B cell (primary cell): ENCODE results near the gene AP5M1. TPM values are rescaled to one million over a fixed set of nuclear protein-coding genes. Genes with fewer than 3 reads are reported as not detected.

Source experiments
- ATAC-seq: fragments of 200-7000 bp; cut with Tn5 transposase; one replicate; pipeline ENCODE4 v1.10.0; 2021; ENCODE audit warnings: low read depth, mild to moderate bottlenecking, moderate number of reproducible peaks, moderate library complexity
- CTCF ChIA-PET: fragments of 350-600 bp; sonication (Branson Sonifier 250); formaldehyde crosslinking; loops from one replicate; lab custom pipeline; 2021; ENCODE audit warnings: antibody characterized with exemption, inconsistent platforms; lab: Charles Lee
- POLR2A ChIA-PET: fragments of 350-600 bp; sonication (Branson Sonifier 250); formaldehyde crosslinking; loops from one replicate; lab custom pipeline; 2021; ENCODE audit warnings: antibody characterized with exemption; lab: Charles Lee
- DNase-seq: peaks from one replicate; pipeline ENCODE4 v3.0.0; 2013
- H2AFZ ChIP-seq: 2 replicates; pipeline ENCODE4 v1.6.1; 2012; ENCODE audit warnings: mild to moderate bottlenecking, low read depth, low read length; ENCODE audit not compliant: insufficient read depth, poor library complexity, severe bottlenecking
- H3K27ac ChIP-seq, 2 donors: 1 replicate in 1 of 2; 2 replicates in 1 of 2; pipeline ENCODE4 v1.5.1; 2012 to 2013; ENCODE audit warnings: low read length in 2 of 2, mild to moderate bottlenecking in 2 of 2, moderate library complexity in 1 of 2
- H3K27me3 ChIP-seq, 4 experiments: fragments of 200-600 bp in 1 of 4; sonication (generic) in 1 of 4; replicated peaks in 1 of 4; 1 replicate in 2 of 4; 2 replicates in 2 of 4; pipeline versions ENCODE4 v1.6.1 to v1.7.0; 2013 to 2016; ENCODE audit warnings: low read length in 3 of 4, mild to moderate bottlenecking in 2 of 4, mixed read lengths in 1 of 4, moderate library complexity in 1 of 4; ENCODE audit not compliant: insufficient read depth in 4 of 4, control insufficient read depth in 3 of 4; ENCODE audit errors: control extremely low read depth in 1 of 4
- H3K36me3 ChIP-seq, 2 experiments: replicated peaks in 1 of 2; 1 replicate in 1 of 2; 2 replicates in 1 of 2; pipeline versions ENCODE4 v1.6.1 to v1.7.1; 2013; ENCODE audit warnings: low read length in 1 of 2; ENCODE audit not compliant: insufficient read depth in 2 of 2, control insufficient read depth in 1 of 2; ENCODE audit errors: control extremely low read depth in 1 of 2, extremely low read depth in 1 of 2
- H3K4me1 ChIP-seq, 2 donors: fragments of 200-600 bp in 1 of 2; sonication (generic) in 1 of 2; 1 replicate in 1 of 2; 2 replicates in 1 of 2; pipeline versions ENCODE4 v1.5.1 to v1.6.1; 2013 to 2017; ENCODE audit warnings: low read length in 2 of 2; ENCODE audit not compliant: control insufficient read depth in 2 of 2, insufficient read depth in 2 of 2
- H3K4me2 ChIP-seq: replicated peaks from 2 replicates; pipeline ENCODE3; 2012; ENCODE audit warnings: mild to moderate bottlenecking, low read depth, low read length; ENCODE audit not compliant: poor library complexity, severe bottlenecking
- H3K4me3 ChIP-seq, 5 experiments: fragments of 200-600 bp in 1 of 5; sonication (generic) in 1 of 5; 1 replicate in 3 of 5; 2 replicates in 2 of 5; pipeline versions ENCODE4 v1.5.1 to v1.7.0; 2011 to 2016; ENCODE audit warnings: low read length in 4 of 5, mild to moderate bottlenecking in 4 of 5, low read depth in 2 of 5, control low read depth in 1 of 5, moderate library complexity in 1 of 5; ENCODE audit not compliant: insufficient read depth in 1 of 5; ENCODE audit errors: control extremely low read depth in 1 of 5, extremely low read depth in 1 of 5
- H3K79me2 ChIP-seq: fragments of 200-600 bp; sonication (generic); one replicate; pipeline ENCODE4 v1.6.0; 2016; ENCODE audit warnings: low read length; ENCODE audit not compliant: control insufficient read depth, insufficient read depth
- H3K9ac ChIP-seq: fragments of 200-600 bp; sonication (generic); 2 replicates; pipeline ENCODE4 v1.6.1; 2017; ENCODE audit warnings: mild to moderate bottlenecking, low read length, moderate library complexity
- H3K9me3 ChIP-seq, 3 donors: one replicate each; pipeline versions ENCODE4 v1.6.1 to v1.7.1; 2013; ENCODE audit warnings: low read length in 2 of 3; ENCODE audit not compliant: control insufficient read depth in 2 of 3, insufficient read depth in 1 of 3; ENCODE audit errors: control extremely low read depth in 1 of 3
- H4K20me1 ChIP-seq: 2 replicates; pipeline ENCODE4 v1.6.0; 2012; ENCODE audit warnings: mild to moderate bottlenecking, low read length; ENCODE audit not compliant: insufficient read depth, control insufficient read depth, poor library complexity, severe bottlenecking
- H3K27ac Mint-ChIP-seq: one replicate; pipeline ENCODE4 v1.8.0; 2021; ENCODE audit warnings: mixed read lengths
- H3K27me3 Mint-ChIP-seq: one replicate; pipeline ENCODE4 v1.8.0; 2021; ENCODE audit warnings: mixed read lengths
- H3K4me1 Mint-ChIP-seq: one replicate; pipeline ENCODE4 v1.8.0; 2021; ENCODE audit warnings: mixed read lengths
- H3K4me3 Mint-ChIP-seq: one replicate; pipeline ENCODE4 v1.8.0; 2021; ENCODE audit warnings: mixed read lengths
- H3K9me3 Mint-ChIP-seq: one replicate; pipeline ENCODE4 v1.8.0; 2022; ENCODE audit warnings: mixed read lengths; ENCODE audit not compliant: insufficient read depth
- EZH2 ChIP-seq: IDR thresholded peaks from 2 replicates; pipeline ENCODE4 v1.6.1; 2012; ENCODE audit warnings: borderline replicate concordance, low read depth, mild to moderate bottlenecking, moderate library complexity, low read length; ENCODE audit not compliant: insufficient read depth, poor library complexity, severe bottlenecking
- WGBS: methylation state at CpG from one replicate; pipeline ENCODE4 v1.1.5; 2013; ENCODE audit warnings: missing lambda C conversion rate; ENCODE audit not compliant: insufficient coverage; 5-methylcytosine and 5-hydroxymethylcytosine counted together
- intact Hi-C: fragments of 100-400 bp; cut with micrococcal nuclease; formaldehyde crosslinking; loops from one replicate; pipeline ENCODE4 v1.10.0; 2022
- polyA plus RNA-seq: library from polyadenylated mRNA; depleted of rRNA; stranded (reverse); fragments of >200 nt; gene quantifications from 2 replicates; pipeline ENCODE4 v1.2.3, GENCODE V29; 2012
- total RNA-seq, 2 donors: library from RNA; stranded (reverse); fragments of 120-200 nt in 1 of 2; gene quantifications; 1 replicate in 1 of 2; 2 replicates in 1 of 2; pipeline versions ENCODE4 v1.2.3 to v1.2.4, GENCODE V29; 2013 to 2022
- TF ChIP-seq, protein P1 (sequence below): fragments of 200-600 bp; IDR thresholded peaks from one replicate; pipeline ENCODE4 v1.8.0; 2022; ENCODE audit warnings: antibody characterized with exemption, mild to moderate bottlenecking

The AP5M1 gene
- total and polyA plus RNA-seq, 2 donors (not counting 1 experiment from before 2014, with no cell fraction given) = 14.5 to 53.6 TPM

GRCh38 chr14:57287745-57288144 is 19.0 kb downstream of the AP5M1 start:
- no peaks in the 10 kb centered on the region for H4K20me1 ChIP-seq
- H3K36me3 ChIP-seq = peaks cover 14 to 51% of the 10 kb centered on the region in 2 experiments
- TF ChIP-seq, protein P1, sequence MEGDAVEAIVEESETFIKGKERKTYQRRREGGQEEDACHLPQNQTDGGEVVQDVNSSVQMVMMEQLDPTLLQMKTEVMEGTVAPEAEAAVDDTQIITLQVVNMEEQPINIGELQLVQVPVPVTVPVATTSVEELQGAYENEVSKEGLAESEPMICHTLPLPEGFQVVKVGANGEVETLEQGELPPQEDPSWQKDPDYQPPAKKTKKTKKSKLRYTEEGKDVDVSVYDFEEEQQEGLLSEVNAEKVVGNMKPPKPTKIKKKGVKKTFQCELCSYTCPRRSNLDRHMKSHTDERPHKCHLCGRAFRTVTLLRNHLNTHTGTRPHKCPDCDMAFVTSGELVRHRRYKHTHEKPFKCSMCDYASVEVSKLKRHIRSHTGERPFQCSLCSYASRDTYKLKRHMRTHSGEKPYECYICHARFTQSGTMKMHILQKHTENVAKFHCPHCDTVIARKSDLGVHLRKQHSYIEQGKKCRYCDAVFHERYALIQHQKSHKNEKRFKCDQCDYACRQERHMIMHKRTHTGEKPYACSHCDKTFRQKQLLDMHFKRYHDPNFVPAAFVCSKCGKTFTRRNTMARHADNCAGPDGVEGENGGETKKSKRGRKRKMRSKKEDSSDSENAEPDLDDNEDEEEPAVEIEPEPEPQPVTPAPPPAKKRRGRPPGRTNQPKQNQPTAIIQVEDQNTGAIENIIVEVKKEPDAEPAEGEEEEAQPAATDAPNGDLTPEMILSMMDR = no peak
- no peak for TF ChIP-seq EZH2
- CTCF ChIA-PET = no interaction called here
- POLR2A ChIA-PET = no interaction called here
- no peak overlapping the region for H3K27ac ChIP-seq
- WGBS = 100% methylated on average over 1 of the region's 2 CpGs
- H3K4me2 ChIP-seq = no peak overlapping the region
- no peak overlapping the region for H3K4me3 ChIP-seq
- H3K9ac ChIP-seq = no peak overlapping the region
- intact Hi-C loops = no loop called here
- H3K9me3 ChIP-seq = no peaks in the 10 kb centered on the region
- Mint-ChIP-seq H3K27me3 (no peaks in the 10 kb centered on the region), H3K27ac (no peak overlapping the region), H3K4me3 (no peak overlapping the region), H3K4me1 (no peaks in the 10 kb centered on the region), H3K9me3 (no peaks in the 10 kb centered on the region)
- H3K4me1 ChIP-seq = no peaks in the 10 kb centered on the region
- H3K27me3 ChIP-seq = no peaks in the 10 kb centered on the region
- no peak overlapping the region for H2AFZ ChIP-seq
- no peak for DNase-seq
- ATAC-seq = no peak
- no peaks in the 10 kb centered on the region for H3K79me2 ChIP-seq

- Histone ChIP-seq H3K4me3 (no peak overlapping the region), H3K9ac (no peak overlapping the region), H3K27me3 (no peaks in the 10 kb centered on the region), H3K36me3 (peaks cover 12 to 34% of the 10 kb centered on the region in 2 experiments), H2AFZ (no peak overlapping the region), H4K20me1 (no peaks in the 10 kb centered on the region), H3K79me2 (no peaks in the 10 kb centered on the region), H3K27ac (no peak overlapping the region), H3K4me1 (no peaks in the 10 kb centered on the region), H3K9me3 (no peaks in the 10 kb centered on the region), H3K4me2 (no peak overlapping the region)
- intact Hi-C loops = loop anchor here (10.0 kb wide), 1 partner anchor 86 kb away; no protein-coding TSS in a partner anchor
- POLR2A ChIA-PET = no interaction called here
- Mint-ChIP-seq H3K27ac (no peak overlapping the region), H3K4me3 (no peak overlapping the region), H3K4me1 (no peaks in the 10 kb centered on the region), H3K9me3 (no peaks in the 10 kb centered on the region), H3K27me3 (no peaks in the 10 kb centered on the region)
- CTCF ChIA-PET = interaction anchor here (1.0 to 2.0 kb wide), 2 partner anchors 800 to 814 kb away, joined by 3 to 7 read pairs; no protein-coding TSS in a partner anchor
- no peak for DNase-seq
- no peak for ATAC-seq
- TF ChIP-seq, protein P1 = no peak
- TF ChIP-seq EZH2 = no peak
- WGBS = 100% methylated on average over 2 of the region's 5 CpGs
Measured at GRCh38 chr14:57290751-57291150, 22.0 kb downstream of the AP5M1 start.
